Fibroblast of gingiva (primary cell): ENCODE measurements around the gene PDE4C.

Experiments used
- DNase-seq: peaks from one replicate; pipeline ENCODE4 v3.0.0-alpha.2; 2011; ENCODE audit warnings: low read depth

PDE4C gene

DNA sequence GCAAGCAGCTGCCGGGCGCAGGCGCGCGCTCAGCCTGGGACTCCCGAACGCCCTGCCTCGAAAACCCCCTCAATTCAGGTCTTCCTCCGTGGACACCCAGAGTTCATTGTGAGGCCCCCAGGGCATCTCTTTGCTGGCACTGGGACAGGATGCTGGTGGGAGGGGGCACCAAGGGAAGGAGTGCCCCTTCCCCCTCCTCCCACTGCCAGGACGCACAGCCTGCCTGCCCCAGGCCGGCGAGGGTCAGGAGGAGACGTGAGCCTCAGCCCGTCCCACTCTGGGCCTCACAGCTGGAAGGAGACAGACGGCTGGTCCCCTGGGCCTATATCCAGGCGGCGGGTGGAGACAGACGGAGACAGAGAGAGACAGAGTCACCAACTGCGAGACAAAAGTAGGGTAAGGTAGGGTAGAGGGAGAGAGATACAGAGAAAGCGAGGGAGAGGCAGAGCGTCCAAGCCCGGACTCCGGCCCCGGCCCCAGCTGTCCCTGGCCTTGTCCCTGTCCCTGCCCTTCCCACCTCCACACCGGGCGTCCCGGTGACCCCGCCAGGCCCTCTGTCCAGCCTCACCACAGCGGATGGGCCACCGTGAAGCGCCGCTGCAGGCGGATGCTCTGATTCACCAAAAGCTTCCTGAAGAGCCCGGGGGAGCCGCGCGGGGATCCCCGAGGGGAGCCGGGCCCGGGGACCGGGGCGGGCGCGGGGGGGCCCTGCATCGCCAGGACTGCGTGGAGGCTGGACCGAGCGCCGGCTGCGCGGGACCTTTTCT, at the start of gene PDE4C:
Gene PDE4C, minus strand, starts transcription at position 737 of the 767 bp plus-strand sequence. Its CDS starts 23 bp downstream, at position 714.
- DNase-seq = no peak

DNA sequence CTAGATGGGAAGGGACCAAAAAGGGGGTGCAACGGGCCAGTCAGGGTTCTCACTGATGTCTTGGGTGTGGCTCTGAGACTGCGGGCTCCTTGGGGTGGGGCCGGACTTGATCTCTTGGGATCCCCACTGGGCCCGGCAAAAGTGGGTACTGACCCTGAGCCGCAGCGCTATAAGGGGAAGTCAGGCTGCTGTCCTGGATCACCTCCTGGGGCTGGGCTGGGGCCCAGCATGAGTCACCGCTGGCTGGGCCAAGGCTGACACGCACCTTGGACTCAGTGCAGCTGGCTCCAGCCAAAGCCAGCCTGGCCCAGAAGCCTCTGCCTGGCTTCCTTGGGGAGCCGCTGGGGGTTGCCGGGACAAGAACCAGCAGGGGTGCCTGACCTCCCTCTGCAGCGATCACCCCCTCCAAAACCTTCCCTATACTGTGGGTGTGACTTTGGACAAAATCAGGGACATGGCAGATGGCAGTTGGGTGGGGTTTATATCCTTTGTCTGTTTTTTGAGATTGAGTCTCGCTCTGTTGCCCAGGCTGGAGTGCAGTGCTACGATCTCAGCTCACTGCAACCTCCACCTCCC, 48.6 kb upstream of the PDE4C start:
- DNase-seq = peak; percentile 90

DNA sequence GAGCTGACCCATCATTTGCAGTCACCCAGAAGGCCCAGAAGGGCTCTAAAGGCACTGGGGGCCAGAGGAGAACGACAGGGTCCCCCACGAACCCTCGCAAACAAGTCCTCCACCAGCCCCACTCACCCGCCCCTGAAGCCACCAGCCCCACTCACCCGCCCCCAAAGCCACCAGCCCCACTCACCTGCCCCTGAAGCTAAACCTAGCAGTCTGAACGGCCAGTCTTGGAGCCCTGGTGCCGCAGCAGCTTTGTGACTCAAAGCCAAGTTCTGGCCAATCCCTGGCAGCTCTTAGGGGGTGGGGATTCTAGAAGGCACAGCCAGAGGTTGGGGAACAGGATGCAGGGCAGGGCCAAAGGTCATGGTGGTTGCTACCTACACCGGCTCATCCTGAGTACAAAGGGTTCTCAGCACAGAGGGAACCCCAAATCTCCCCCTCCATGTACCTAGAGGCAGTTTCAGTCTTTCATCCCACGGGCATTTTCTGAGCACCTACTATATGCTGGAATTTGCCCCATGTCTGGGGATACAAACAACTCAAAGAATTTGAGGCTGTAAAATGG, 48.1 kb upstream of the PDE4C start, which contains the start of gene IQCN:
Gene IQCN, minus strand, starts transcription at position 234 of the 562 bp plus-strand sequence. CDS start 4,974 bp downstream, outside the sequence.
- peak; percentile 59 for DNase-seq

DNA sequence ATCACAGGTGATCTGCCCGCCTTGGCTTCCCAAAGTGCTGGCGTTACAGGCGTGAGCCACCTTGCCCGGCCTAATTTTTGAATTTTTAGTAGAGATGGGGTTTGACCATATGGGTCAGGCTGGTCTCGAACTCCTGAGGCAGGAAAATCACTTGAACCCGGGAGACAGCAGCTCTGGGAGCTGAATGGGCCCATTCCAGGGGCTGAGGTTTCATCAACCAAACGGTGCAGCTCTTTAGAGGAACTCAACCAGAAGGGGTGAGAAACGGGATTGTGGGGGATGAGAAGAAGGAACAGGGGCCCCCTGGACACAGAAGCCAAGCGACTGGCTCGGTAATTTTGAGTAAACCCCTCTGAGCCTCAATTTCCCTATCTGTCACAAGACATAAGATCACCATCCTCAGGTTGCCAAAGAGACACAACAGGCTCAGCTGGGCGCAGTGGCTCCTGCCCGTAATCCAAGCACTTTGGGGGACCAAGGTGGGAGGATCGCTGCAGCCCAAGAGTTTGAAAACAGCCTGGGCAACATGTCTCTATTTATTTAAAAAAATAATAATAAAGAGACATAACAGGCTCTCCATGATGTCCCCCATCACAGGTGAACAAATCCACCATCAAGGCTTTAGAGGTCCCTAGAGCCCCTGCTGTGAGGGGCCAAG, 47.5 kb upstream of the PDE4C start:
- no peak for DNase-seq

DNA sequence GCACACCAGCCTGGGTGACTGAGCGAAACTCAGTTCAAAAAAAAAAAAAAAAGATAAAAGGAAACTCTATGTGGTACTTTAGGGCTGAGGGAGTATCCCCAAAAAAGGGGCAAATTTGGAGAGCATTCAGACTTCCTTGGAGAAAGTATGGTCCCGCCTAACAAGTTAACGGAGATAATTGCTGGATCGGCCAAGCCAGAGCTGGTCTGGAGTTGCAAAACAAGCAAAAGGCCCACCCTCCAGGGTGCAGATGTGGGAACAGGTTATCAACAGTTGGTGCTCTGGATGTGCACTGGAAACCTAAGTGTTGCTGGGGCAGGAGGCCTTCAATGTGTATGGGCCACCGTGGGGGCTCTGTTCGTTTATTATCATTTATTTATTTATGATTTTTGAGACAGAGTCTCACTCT, 45.2 kb upstream of the PDE4C start:
- no peak for DNase-seq

DNA sequence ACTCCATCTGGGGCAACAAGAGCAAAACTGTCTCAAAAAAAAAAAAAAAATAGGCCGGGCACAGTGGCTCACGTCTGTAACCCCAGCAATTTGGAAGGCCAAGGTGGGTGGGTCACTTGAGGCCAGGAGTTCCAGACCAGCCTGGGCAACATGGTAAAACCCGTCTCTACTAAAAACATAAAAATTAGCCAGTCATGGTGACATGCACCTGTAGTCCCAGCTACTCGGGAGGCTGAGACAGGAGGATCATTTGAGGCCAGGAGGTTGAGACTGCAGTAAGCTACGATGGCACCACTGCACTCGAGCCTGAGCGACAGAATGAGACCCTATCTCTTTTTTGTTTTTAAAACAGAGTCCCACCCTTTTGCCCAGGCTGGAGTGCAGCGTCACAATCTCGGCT, 44.1 kb upstream of the PDE4C start:
- no peak for DNase-seq

DNA sequence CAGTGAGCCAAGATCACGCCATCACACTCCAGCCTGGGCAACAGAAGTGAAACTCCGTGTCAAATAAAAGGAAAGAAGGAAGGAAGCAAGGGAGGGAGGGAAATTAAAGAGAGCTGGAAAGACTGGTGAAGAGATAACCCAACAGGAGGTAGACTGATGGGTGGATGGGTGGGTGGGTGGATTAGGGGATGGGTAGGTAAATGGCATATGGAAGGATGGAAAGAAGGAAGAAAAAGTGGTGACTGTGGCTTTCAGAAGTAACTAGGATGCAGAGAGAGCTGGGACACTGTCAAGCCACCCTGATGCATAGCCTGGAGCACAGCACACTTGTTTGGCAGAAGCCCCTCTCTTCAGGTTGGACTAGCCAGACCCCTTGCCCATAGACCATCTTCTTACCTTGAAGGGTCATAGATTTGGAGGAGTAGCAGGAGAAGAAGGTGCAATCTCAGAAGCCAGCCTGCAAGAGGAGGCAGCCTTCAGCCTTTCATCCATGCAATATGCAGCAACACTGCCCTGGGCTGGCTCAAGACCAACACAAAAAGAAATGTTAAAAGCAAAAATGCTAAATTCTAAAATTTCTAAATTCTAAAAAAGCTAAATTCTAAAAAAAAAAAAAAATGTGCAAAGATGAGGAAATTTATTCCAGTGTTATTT, 43.0 kb upstream of the PDE4C start:
- DNase-seq = no peak

DNA sequence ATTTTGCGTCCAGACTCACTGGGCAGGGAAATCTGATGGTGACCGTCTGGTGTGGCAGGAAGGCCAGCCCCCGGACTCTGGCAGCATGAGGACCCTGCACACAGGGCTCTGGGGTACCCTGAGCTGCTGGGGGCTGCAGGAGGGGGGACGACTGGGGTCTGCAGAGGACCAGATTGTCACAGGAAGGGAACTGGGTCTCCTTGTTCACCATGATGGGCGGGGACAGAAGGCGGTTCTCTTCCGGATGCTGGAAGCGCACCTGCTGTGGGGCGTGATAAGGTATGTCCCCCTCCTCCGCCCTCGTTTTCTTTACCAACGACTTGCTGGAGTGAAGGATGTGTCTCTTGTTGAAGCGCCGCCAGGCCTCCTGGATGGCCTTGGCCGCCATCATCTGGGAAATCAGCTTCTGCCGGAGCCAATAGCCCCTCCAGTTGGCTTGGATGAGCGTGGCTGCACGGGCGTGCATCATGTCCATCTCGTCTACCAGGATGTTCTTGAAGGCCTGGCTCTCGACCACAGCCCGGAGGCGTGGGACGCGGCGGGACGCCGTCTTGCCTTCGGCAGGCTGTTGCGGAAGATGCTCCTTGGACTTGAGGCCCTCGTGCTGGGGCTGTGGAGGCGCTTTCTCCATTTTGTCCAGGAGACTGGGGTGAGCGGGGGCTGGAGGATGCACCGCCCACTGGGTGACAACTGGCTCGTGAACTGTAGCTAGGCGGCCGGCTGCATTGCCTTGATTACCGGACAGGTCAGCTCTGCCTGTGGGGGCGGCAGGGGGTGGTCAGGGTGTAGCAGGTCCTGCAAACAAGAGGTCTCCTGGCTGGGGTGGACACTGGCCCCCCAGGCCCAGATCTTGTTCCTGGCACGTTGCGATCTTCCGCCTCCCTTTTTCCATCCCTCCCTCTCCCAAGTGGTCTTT, 40.8 kb upstream of the PDE4C start:
- DNase-seq = no peak

DNA sequence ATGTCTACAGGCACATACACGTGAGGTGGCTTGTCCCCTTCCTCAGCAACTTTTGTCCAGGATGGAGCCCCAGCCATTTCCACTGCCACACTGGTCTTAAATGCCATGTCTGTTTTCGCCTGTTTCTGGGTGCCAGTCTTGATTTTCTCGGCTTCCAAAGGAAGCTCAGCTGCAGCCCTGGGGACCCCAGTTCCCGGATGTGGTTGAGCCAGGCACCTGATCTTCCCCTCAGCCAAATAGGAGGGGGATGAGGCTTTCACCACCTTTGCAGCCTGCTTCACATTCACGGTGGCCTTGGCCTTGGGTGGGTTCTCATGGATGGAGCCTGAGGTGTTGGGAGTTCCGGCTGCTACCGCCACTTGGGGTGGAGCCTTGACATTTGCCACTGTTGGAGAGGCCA, 39.3 kb upstream of the PDE4C start:
- no peak for DNase-seq

DNA sequence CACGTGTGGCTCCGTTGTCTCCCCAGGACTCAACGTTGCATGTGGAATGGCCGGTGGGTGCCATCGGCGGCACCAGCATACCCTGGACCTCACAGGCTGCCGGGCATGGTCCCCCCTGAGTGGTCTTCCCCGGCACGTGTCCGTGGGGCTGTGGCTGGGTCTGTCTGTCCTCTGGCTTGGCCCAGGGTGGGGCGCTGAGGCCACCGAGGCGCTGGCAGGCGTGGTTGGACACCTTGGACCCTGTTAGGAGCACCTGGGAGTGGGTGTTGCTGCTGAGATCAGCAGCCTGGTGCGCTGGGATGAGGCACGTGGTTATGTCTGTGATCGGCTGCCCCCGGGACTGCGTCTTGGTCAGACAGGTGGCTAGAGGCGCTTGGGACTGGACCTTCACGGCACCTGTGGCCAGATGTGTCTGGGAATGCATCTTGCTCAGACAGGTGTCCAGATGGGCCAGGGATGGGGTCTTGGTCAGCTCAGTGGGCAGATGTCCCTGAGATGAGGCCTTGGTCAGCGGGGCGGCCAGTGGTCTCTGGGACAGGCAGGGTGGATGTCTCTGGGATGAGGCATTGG, 38.8 kb upstream of the PDE4C start:
- DNase-seq = no peak

DNA sequence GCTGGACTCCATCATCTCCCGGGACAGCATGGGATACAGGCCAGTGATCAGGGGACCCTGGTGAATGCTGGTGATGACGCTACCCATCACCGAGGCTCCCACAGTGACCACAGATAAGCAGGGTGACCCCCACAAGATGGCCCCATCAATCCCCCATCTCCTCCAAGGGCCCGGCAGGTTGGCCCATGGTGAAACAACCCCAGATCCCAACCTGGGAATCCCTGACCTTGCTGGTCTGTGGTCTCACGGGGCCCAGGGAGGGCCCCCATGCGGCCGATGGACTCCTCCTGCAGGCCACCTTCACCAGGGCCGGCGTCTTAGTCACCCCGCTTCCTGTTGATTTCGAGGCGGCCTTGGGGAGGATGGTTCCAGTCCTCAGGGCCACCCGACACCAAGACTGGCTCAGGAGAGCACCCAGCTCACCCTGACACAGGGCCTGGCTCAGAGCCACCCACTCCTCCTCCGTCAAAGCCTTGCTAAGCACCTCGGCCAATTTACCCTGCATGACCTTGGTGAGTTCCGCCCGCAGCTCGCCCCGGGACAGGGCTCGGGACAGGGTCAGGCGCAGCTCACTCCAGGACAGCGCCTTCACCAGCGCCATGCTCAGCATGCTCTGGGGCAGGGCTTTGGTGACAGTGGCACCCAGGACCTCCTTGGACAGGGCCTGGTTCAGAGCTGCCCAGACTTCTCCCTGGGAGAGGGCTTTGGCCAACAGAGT, 38.1 kb upstream of the PDE4C start:
- DNase-seq = no peak

DNA sequence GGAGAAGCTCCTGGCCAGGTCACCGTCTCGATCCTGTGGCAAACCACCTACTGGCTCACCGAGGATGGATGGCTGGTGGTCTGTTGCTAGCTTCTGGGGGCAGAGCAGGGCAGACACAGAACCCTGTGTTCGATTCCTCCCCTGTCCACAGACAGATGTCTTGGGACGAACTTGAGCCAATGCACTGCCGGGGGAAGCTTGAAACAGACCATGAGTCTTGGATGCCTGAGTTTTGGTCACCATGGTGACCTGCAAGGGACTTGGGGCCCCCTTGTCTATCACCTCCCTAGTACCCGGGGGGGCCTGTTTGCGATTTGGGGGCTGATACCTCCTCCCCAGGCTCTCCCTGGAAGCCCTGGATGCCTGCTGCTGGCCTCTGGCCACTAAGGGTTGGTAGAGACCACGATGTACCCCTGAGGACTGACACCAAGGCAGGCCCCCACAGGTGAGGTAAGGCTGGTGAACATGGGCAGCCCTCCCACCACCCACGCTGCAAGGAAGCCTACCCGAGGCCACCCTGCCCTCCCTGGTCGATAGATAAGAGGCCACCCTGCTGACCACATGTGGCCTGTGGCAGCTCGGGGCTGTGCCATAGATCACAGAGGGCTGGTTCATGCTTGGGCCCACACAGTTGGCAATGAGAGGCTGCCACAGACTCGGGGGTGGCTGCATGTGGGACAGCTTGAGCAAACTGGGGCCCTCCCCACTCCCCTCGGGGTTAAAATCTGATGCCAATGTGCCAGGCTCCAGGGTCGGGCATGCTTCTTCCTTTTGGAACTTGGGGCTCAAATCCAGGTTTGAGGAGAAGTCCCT, 37.3 kb upstream of the PDE4C start:
- DNase-seq = no peak

DNA sequence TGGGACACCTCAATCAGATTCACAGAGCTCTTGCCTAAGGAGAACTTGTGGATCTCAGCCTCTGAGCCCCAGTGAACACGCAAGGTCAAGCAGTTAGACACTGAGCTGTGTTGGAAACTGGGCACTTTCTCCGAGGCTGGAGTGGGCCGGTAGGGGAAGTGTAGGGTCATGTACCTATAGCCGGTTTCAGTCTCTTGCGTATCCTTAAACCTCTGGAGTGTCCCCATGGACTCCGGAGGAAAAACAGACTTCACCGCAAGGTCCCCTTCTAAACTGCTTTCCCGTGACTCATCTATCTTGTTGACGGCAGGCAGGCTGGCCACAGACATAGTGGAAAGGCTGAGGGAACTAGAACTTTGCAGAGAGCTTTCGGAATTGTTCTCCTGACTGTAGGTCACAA, 36.7 kb upstream of the PDE4C start:
- DNase-seq = no peak

DNA sequence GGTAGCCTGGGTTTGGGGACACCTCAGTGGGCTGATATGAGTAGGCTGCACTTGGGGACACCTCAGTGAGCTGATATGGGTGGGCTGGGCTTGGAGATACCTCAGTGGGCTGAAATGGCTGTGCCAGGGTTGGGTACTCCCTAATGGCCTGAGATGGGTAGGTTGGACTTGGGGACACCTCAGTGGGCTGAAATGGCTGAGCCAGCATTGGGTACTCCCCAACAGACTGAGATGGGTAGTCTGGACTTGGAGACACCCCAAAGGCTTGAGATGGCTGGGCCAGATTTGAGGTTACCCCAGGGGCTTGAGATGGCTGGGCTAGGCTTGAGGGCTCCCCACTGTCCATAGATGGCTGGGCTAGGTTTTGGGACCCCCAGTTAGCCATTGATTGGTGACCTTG, 35.9 kb upstream of the PDE4C start:
- no peak for DNase-seq

DNA sequence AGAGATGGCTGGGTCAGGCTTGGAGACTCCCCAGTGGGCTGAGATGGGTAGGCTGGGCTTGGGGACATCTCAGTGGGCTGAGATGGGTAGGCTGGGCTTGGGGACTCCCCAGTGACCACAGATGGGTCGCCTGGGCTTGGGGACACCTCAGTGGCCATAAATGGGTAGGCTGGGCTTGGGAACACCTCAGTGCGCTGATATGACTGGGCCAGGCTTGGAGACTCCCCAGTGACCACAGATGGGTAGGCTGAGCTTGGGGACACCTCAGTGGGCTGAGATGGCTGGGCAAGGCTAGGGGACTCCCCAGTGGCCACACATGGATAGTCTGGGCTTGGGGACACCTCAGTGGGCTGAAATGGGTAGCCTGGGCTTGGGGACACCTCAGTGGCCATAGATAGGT, 35.2 kb upstream of the PDE4C start:
- no peak for DNase-seq

DNA sequence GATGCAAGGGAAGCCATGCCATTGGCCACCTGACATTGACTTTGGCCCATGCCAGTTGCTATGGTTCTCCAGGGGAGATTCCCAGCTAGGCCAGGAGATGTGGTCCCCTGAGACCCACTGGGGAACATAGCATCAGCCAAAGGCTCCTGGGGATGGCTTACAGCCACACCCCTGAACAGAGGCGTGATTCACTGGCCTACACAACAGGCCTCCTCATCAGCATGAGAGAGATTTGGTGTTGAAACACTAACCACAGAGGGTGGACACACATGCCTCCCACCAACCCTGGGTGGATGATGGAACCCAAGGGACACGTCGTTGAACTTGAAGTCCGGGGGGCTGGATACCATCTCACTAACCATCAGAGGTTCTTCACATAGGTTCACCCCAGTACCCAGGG, 33.7 kb upstream of the PDE4C start:
- peak; percentile 36 for DNase-seq

DNA sequence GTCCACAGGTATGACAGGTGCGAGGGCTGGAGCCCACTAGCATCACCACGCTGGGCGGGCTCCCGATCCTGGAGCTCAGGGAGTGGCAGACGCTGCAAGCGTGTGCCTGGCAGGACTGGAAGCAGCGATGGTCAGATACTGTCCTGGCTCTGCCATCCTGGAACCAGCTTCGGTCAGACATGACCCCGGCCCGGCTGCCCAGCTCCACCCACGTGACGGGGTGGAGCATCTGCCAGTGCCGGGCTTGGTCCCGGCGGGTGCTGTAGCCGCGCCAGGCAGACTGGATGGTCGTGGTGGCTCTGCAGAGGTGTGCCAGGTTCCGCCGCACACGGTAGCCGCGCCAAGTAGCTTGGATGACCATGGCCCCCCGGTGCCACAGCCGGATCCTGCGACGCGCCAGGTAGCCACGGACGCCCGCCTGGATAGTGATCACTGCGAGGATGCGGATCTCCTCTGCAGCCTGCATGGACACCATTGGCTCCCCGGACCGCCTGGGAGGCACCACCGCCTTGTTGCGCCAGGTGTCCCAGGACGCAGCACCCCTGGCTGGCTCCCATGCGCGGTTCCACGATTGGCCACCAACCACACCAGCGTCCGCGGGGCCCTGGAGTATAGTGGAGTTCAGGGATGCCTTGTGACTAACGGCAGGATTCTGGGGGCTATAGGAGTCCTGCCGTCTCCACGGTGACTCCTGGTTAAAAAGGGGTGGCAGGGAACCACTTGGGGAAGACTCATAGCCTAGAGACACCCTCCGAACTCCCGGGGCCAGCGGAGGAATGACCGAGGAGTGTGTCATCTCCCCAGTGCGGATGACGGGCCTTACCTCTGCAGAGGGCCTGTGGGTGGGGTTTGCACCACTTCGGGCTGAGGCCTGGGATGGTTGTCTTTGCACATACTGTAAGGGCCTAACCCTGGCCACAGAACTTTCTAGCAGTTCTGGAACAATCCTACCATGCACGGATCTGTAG, 31.5 kb upstream of the PDE4C start:
- no peak for DNase-seq
